ENCODE data around the gene NTRK3. TPM values are rescaled to one million over a fixed set of nuclear protein-coding genes. Genes with fewer than 3 reads are reported as not detected.

Gene NTRK3
- total and polyA plus RNA-seq, 2 of the 8 experiments (the other 6 are each of a cell fraction or from before 2014, with no cell fraction given), result 4.5 to 6.8 TPM

DNA sequence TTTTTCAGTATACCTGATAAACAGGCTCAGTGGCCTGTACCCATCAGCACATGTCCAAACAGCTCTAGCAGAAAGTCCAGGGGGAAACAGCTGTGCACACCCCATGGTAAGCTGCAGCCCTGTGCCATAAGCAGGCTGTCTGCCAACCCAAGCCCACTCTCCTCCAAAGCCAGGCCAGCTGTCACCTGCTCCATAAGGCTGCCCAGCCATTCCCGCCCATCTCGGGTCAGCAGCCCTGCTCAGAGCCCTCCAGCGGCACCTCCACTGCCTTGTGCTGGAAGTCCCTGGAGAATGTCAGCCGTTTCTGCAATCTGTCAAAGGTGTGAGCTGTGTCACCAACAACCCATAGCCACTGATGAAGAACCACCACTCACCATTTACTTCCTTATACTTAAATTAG is 82.0 kb downstream of the NTRK3 start:
- no peak overlapping the region for H3K4me3 ChIP-seq (ENCODE audit: extremely low read depth in 1 of 4, insufficient read depth in 2 of 4, low read depth in 3 of 4, low read length in 4 of 4)
- no peak overlapping the region for H3K4me2 ChIP-seq (ENCODE audit: insufficient read depth in 1 of 2, low read depth in 2 of 2, low read length in 2 of 2)
- no peak overlapping the region for H4K5ac ChIP-seq (ENCODE audit: insufficient read length, low read depth, low read length)
- H4K8ac ChIP-seq (ENCODE audit: extremely low read depth, insufficient read depth, low read length), result no peak overlapping the region
- H3K9me3 ChIP-seq (ENCODE audit: insufficient read depth in 2 of 2, low read depth in 1 of 2, low read length in 1 of 2), result no peaks in the 10 kb centered on the region
- H3K4me1 ChIP-seq (replicated peaks in 1 of 4; ENCODE audit: control insufficient read depth in 3 of 4, insufficient read depth in 4 of 4, low read length in 3 of 4), result no peaks in the 10 kb centered on the region
- H2BK120ac ChIP-seq (replicated peaks; ENCODE audit: low read depth, low read length), result no peak overlapping the region
- ChIA-PET POLR2A (ENCODE audit: partially characterized antibody) (no interaction called here), CTCF (ENCODE audit: partially characterized antibody) (interaction anchor here (0.9 to 1.2 kb wide), 2 partner anchors 13 to 73 kb away, joined by 3 to 4 read pairs; no protein-coding TSS in a partner anchor)
- H3K4ac ChIP-seq (replicated peaks; ENCODE audit: insufficient read length, low read depth, low read length), result no peak overlapping the region
- no peak for FAIRE-seq
- no peak overlapping the region for H3K14ac ChIP-seq (ENCODE audit: insufficient read length)
- no peaks in the 10 kb centered on the region for H3K23me2 ChIP-seq (ENCODE audit: low read depth, low read length)
- H2BK5ac ChIP-seq (ENCODE audit: low read depth, low read length), result no peak overlapping the region
- no peak overlapping the region for H4K91ac ChIP-seq (replicated peaks; ENCODE audit: insufficient read length, low read length)
- H2BK20ac ChIP-seq (ENCODE audit: low read length), result no peak overlapping the region
- no peak overlapping the region for H2BK15ac ChIP-seq (ENCODE audit: low read length)
- H3K79me2 ChIP-seq (ENCODE audit: control insufficient read depth in 1 of 2, insufficient read depth in 2 of 2, low read length in 2 of 2), result no peaks in the 10 kb centered on the region
- 87% methylated on average over 4 of the region's 4 CpGs; no CpG with 5 or more reads in 1 of the 2 experiments for WGBS, 2 experiments (ENCODE audit: extremely low coverage in 1 of 2, insufficient coverage in 1 of 2, insufficient read length in 1 of 2, insufficient replicate concordance in 2 of 2, low coverage in 1 of 2, low lambda C conversion rate in 2 of 2, missing lambda C conversion rate in 1 of 2)
- no peak overlapping the region for H3K23ac ChIP-seq (ENCODE audit: insufficient read length)
- no peaks in the 10 kb centered on the region for H3K79me1 ChIP-seq (ENCODE audit: low read depth, low read length)
- DNase-seq (ENCODE audit: low read depth in 1 of 2, low spot score in 2 of 2), result no peak
- H3K18ac ChIP-seq (ENCODE audit: extremely low read depth, low read length), result no peak overlapping the region
- H2AFZ ChIP-seq (ENCODE audit: low read length), result no peak overlapping the region
- no peaks in the 10 kb centered on the region for H3K27me3 ChIP-seq (replicated peaks in 1 of 4; ENCODE audit: control insufficient read depth in 3 of 4, extremely low read depth in 1 of 4, insufficient read depth in 3 of 4, low read length in 3 of 4)
- no peak overlapping the region for H3K27ac ChIP-seq (ENCODE audit: low read depth, low read length)
- no peak overlapping the region for H3K56ac ChIP-seq (replicated peaks; ENCODE audit: insufficient read length, low read depth, low read length)
- H4K20me1 ChIP-seq (replicated peaks in 1 of 2; ENCODE audit: control insufficient read depth in 1 of 2, insufficient read depth in 2 of 2, low read length in 2 of 2), result no peaks in the 10 kb centered on the region
- H3K9ac ChIP-seq (replicated peaks in 1 of 4; ENCODE audit: extremely low read depth in 1 of 4, low read depth in 3 of 4, low read length in 3 of 4), result no peak overlapping the region
- no peak overlapping the region for H2BK12ac ChIP-seq (ENCODE audit: low read depth, low read length)
- TF ChIP-seq NRF1 (IDR thresholded peaks at IDR 0.05; ENCODE audit: low read depth, low read length) (no peak), NANOG (IDR thresholded peaks at IDR 0.05; ENCODE audit: insufficient read depth, low read depth, low read length, poor library complexity, severe bottlenecking) (no peak), CEBPB (IDR thresholded peaks at IDR 0.05; ENCODE audit: low read depth, low read length) (no peak), SIN3A (conservative IDR thresholded peaks at IDR 0.05 in 1 of 2, IDR thresholded peaks at IDR 0.05 in 1 of 2; ENCODE audit: low read depth in 1 of 2, low read length in 2 of 2) (no peak), CHD1 (IDR thresholded peaks at IDR 0.05; ENCODE audit: low read depth, low read length) (no peak), TAF7 (optimal IDR thresholded peaks at IDR 0.05; ENCODE audit: borderline replicate concordance, low read depth, low read length) (no peak), CBX5 (IDR thresholded peaks at IDR 0.05; ENCODE audit: low read depth, low read length) (no peak), RBBP5 (IDR thresholded peaks at IDR 0.05; ENCODE audit: borderline replicate concordance, low read depth, low read length) (no peak), EGR1 (IDR thresholded peaks at IDR 0.05; ENCODE audit: borderline replicate concordance, low read depth, low read length) (no peak), HDAC6 (IDR thresholded peaks at IDR 0.05; ENCODE audit: low read depth, low read length) (no peak), TEAD4 (IDR thresholded peaks at IDR 0.05; ENCODE audit: low read depth, low read length) (no peak), RXRA (IDR thresholded peaks at IDR 0.05; ENCODE audit: insufficient read depth, low read depth, low read length) (no peak)
- TF ChIP-seq, protein P1, sequence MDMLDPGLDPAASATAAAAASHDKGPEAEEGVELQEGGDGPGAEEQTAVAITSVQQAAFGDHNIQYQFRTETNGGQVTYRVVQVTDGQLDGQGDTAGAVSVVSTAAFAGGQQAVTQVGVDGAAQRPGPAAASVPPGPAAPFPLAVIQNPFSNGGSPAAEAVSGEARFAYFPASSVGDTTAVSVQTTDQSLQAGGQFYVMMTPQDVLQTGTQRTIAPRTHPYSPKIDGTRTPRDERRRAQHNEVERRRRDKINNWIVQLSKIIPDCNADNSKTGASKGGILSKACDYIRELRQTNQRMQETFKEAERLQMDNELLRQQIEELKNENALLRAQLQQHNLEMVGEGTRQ (IDR thresholded peaks at IDR 0.05; ENCODE audit: low read length), result no peak
- H2AK5ac ChIP-seq (ENCODE audit: low read depth, low read length), result no peak overlapping the region
- no peaks in the 10 kb centered on the region for H3K36me3 ChIP-seq (ENCODE audit: control insufficient read depth in 2 of 4, insufficient read depth in 4 of 4, low read length in 3 of 4)
